Femur (tissue), 1 donor: Measurements from ENCODE around the gene SMG6.

Experiments
- DNase-seq: peaks from one replicate; pipeline ENCODE4 v3.0.0-alpha.2; 2017

Gene SMG6

DNA sequence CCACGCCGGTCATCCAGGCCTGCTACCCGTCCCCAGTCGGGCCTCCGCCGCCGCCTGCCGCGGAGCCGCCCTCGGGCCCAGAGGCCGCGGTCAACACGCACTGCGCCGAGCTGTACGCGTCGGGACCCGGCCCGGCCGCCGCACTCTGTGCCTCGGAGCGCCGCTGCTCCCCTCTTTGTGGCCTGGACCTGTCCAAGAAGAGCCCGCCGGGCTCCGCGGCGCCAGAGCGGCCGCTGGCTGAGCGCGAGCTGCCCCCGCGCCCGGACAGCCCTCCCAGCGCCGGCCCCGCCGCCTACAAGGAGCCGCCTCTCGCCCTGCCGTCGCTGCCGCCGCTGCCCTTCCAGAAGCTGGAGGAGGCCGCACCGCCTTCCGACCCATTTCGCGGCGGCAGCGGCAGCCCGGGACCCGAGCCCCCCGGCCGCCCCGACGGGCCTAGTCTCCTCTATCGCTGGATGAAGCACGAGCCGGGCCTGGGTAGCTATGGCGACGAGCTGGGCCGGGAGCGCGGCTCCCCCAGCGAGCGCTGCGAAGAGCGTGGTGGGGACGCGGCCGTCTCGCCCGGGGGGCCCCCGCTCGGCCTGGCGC, 246.3 kb downstream of the SMG6 start:
- peak; percentile 36 for DNase-seq

DNA sequence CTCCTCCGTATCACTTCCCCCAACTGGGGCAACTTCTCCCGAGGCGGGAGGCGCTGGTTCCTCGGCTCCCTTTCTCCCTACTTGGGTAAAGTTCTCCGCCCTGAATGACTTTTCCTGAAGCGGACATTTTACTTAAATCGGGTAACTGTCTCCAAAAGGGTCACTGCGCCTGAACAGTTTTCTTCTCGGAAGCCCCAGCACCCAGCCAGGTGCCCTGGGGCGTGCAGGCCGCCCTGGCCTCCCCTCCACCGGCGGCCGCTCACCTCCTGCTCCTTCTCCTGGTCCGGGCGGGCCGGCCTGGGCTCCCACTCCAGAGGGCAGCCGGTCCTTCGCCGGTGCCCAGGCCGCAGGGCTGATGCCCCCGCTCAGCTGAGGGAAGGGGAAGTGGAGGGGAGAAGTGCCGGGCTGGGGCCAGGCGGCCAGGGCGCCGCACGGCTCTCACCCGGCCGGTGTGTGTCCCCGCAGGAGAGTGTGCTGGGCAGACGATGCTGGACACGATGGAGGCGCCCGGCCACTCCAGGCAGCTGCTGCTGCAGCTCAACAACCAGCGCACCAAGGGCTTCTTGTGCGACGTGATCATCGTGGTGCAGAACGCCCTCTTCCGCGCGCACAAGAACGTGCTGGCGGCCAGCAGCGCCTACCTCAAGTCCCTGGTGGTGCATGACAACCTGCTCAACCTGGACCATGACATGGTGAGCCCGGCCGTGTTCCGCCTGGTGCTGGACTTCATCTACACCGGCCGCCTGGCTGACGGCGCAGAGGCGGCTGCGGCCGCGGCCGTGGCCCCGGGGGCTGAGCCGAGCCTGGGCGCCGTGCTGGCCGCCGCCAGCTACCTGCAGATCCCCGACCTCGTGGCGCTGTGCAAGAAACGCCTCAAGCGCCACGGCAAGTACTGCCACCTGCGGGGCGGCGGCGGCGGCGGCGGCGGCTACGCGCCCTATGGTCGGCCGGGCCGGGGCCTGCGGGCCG, 247.1 kb downstream of the SMG6 start:
- DNase-seq = peak; percentile 52

DNA sequence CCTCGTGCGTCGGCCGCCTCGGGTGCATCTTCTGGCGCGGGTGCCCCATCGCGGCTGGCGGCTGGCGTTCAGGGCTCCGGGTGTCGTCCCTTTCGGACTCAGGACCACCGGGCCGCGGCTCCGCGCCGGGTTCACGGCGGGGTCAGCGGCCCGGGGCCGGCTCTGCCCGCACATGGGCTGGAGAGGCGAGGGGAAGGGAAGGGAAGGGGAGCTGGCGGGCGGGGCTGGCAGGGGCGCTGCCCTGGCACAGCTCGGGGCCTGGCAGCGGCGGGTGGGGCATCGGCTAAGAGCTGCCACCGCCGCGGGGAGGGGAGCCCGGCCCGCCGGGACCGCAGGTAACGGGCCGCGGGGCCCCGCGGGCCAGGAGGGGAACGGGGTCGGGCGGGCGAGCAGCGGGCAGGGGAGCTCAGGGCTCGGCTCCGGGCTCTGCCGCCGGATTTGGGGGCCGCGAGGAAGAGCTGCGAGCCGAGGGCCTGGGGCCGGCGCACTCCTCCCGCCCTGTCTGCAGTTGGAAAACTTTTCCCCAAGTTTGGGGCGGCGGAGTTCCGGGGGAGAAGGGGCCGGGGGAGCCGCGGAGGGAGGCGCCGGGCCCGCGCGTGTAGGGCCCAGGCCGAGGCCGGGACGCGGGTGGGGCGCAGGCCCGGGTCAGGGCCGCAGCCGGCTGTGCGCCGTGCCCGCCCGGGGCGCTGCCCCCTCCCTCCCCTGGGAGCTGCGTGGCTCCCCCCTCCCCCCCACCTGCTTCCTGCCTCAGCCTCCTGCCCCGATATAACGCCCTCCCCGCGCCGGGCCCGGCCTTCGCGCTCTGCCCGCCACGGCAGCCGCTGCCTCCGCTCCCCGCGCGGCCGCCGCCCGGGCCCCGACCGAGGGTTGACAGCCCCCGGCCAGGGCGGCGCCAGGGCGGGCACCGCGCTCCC, 248.0 kb downstream of the SMG6 start:
- peak; percentile 59 for DNase-seq

DNA sequence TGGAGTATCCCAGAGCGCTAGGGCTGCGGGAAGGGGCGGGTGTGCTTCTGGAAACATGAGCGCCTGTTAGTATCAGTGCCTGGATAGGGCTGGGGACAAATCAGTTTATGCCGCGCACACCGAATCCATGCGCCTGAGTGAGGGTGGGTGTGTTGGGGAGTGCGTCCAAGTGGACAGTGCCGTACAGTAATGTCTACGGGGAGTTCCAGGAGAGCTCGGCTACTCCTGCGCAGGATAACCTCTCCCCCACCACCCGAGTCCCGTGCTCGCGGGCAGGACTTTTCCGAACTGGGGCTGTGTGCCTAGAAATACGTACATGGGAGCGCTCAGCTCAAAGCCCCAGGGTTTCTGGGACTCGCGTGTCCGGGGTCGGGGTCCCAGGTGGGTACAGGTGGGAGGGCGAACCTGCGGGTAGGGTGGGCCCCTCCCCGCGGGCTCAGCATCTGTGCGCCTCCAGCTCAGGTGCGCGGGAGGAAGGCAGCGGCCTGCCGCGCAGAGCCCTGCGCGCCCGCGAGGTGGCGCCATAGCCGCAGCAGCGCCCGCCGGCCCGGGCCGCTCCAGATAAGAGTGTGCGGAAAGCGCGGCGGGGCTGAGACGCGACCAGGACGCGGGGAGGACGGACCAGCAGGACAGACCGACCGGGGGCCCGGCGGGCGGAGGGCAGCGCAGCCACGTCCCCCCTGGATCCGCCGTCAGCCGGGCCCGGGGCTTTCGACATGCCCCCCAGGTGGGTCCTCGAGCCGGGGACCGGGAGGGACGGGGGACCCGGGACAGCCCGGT, 248.9 kb downstream of the SMG6 start, which contains the start of gene HIC1:
HIC1 (plus strand) TSS at position 592 of the 780 bp plus-strand sequence. CDS start 1,588 bp downstream, outside the sequence.
- DNase-seq = peak; percentile 88

DNA sequence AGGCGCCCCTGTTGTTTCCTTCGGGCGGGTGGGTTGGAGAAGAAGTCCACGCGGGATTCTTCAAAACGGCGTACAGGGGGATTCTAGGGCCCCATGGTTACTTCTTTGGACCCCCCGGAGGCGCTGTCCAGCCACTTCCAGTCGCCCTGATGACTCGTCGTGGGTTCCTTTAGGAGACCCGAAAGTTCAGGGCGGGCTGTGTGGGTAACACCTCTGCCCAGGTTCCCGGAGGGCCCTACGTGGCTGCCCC, 249.4 kb downstream of the SMG6 start:
- peak; percentile 66 for DNase-seq

DNA sequence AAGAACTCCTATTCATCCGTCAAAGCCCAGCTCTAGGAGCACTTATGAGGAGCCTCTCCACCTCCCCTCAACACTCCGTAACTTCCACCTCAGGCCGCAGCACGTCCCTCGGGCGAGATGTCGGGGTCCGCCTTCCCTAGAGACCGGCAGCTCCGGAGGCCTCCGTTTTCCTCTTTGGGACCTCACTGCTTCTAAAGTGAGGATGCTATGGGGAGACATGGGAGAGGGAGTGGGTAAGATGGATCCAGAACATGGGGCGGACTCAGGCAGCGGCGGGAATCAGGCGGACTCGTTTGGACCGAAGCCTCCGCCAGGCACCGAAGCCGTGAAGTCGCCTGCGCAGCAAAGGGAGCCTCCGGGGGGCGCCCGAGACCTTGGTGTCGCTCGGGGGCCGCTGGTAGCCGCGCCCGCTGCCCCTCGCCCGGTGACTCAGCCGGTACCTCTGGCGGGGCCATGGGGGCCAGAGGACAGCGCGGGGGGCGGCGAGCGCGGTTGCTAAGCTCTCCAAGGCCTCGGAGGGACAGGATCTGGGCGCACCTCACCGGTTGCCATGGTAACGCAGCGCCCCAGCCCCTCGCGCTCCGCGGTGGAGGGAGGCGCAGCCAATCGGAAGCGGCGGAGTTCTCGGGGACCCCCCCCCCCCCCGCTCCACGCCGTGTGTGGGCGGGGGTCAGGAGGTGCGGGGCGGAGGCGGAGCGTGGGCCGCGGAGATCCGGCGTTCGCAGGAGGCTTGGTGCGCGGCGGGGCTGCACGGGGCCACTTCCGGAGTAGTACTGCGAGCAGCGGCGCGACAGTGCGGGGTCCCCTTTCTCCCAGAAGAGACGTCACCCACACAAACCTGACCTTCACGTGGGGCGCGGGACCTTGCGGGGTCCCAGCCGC, 250.0 kb downstream of the SMG6 start:
- DNase-seq = peak; percentile 77

DNA sequence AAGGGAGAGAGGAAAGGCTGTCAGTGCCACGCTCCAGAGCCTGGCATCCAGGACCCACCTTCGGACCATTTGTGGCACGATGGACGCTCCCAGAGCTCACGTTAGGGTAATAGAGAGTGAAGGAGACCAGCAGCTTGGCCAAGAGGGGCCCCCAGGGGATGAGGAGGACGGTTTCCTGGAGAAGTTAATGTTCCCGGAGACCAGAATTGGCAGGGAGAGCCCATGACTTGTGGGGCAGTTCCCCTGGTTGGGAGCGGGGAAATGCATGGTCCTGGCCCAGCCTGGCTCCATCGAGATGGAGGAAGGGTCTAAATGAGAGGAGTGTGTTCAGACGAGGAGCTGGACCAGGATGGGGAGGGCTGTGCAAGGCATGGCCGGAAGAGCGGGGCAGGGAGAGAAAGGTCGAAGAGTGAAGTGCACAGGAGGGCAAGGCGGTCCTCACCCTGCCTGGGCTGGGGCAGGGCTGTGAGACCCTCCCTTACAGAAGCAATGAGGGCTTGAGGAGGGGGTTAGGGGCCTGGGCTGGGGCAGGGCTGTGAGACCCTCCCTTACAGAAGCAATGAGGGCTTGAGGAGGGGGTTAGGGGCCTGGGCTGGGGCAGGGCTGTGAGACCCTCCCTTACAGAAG, 251.5 kb downstream of the SMG6 start:
- DNase-seq = peak; percentile 36

DNA sequence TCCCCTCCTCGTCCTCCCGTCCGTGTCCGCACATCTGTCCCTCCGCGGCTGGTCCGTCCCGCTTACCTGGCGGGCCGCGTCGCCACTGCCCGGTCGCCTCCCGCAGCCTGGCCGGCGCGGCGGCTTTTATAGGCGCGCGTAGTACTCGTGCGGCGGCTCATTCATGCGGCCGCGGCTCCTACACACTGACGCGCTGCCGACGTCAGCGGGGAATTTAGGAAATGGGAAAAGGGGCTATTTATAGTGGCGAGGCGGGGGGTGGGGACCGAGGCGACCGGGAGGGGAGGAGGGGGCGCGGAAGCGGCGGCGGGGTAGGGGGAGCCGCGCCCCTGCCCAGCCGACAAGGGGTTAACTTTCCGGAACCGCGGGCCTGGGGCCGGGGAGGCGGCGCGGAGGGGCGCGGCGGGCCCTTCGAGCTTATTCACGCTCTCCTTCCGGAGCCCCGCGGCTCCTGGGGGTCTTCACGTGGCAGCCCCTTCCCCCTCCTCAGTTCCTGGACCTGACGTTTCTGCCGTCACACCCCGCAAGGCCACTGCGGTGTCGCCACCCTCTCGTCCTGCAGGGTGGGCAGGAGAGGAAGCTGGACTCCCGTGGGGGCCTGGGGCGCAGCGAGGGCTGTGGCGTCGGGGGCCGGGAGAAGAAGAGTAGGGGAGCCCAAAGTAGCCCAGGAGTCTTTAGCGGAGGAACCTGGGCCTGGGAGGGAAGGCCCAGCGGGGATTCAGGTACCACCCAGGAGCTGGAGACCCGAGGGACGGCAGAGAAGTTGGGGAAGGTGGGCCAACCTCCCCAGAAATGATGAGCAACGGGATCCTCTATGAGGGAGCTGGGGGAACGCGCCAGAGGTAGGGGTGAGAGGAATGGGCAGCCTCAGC, 252.3 kb downstream of the SMG6 start:
- peak; percentile 54 for DNase-seq

DNA sequence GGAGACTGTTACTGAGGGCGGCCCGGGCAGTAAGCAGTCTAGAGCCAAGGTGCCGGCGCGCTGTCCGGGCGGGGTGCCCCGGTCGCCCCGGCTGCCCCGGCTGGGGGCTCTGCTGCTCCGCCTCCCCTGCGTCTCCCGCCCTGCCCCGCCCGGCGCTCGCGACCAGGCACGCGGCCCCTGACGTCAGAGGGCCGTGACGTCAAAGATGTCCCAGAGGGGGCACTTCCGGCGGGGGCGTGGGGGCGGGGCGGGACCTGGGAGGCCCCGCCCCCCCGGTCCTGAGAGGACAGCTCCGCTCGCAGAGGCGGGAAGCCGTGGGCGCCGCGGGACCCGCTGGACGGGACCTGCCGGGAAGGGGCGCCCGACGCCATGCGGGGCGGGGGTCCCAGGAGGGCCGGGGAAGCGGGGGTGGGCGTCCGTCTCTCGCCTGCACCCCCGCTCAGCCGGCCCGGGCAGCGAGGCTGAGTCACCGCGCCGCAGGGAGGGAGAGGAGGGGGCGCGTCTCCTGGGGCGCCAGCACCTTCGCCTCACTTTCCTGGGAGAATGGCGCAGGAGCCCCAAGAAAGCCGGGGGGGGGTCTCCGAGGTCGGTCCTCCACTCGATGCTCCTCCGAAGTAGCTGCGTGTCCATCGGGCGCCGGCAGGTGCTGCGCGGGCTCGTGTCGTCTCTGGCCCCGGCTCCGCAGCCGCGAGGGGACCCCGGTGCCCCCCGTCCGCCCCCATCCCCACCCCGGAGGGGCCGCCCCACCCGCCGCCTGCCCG, 253.1 kb downstream of the SMG6 start:
- peak; percentile 84 for DNase-seq

DNA sequence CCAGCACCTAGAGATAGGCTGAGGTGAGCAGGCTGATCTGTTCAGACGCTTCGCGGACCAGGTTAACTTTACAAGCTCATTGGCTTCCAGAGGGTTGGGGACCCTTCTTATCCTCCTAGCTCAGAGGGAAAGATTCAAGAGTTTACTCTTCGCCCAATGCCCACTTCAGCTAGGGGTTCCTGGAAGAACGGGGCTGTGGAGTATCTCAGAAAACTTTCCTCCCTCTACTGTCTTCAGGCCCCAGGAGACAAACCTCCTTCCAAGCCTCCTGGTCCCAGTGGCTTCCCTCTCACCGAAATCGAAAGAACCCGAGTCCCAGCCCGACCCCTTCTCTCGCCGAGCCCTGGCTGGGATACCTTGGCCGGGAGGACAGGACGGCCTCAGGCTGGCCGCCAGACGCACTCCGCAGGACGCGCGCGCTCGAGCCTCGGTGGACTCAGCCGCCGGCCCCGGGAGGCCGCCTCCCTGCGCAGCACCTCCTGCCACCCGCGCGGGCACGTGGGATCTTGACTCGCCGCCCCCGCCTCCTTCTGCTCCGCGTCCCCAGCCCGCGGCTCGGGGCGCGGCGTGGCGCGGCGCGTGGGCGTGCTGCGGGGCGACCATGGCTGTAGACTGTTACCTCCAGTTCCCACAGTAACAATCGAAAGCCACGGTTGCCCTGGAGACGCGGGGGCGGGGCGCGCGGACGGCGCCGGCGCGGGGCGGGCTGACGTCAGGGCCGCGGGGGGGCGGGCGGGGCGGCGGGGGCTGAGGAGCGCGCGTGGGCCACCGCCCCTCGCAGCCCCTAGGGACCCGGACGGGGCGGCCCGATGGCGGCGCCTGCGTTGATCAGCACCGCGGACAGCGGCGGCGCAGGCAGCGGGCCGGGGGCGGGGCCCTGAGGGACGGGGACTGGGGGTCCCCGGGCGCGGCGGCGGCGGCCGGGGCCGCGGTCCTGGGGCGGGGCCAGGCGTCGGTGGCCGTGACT, 254.0 kb downstream of the SMG6 start:
- peak; percentile 93 for DNase-seq

DNA sequence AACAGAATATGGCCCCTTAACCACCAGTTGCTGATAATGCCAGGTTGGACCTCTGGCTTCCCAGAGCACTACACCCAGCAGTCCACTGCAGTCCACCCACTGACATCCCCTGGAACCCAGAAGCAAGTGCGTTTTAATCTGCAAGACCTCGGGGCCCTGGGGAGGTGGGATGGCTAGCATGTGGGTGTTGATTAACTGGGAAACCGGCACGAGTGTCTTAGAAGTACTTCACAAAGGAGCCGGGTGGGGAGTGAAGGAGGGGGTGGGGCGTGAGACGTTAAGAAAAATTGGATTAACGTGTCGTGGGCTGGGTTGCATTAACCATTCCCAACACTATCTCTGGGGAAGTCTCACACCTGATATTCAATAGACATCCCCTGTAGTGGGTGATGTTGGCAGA, 254.8 kb downstream of the SMG6 start:
- peak; percentile 29 for DNase-seq

DNA sequence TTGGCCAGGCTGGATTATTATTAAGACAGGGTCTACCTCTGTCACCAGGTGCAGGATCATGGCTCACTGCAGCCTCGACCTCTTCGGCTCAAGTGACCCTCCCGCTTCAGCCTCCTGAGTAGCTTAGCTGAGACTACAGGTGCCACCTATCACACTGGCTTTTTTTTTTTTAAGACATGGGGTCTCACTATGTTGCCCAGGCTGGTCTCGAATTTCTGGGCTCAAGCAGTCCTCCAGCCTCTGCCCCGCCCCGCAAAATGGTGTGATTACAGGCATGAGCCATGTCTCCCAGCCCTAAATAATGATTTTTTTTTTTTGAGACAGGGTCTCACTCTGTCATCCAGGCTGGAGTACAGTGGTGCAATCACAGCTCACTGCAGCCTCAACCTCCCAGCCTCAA, 256.0 kb downstream of the SMG6 start:
- no peak for DNase-seq

DNA sequence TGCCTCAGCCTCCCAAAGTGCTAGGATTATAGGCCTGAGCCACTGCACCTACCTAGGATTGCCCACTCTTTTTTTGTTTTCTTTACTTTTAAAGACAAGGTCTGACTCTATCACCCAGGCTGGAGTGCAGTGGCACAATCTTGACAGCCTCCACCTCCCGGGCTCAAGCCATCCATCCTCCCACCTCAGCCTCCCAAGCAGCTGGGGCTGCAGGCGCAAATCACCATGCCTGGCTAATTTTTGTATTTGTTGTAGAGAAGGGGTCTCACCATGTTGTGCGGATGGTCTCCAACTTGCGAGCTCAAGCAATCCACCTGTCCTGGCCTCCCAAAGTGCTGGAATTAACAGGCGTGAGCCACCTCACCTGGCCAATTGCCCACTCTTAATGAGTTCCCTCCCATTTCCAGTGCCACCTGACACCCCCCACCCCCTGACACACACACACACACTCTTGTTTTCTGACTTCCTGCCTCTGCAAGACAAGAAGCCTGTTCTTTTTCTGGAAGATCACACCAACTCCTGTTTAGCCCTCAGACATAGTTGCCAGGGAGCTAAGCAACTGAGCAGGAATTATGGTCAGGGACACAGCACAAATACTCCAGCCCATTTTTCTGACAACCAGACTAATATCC, 259.2 kb downstream of the SMG6 start:
- peak; percentile 17 for DNase-seq

DNA sequence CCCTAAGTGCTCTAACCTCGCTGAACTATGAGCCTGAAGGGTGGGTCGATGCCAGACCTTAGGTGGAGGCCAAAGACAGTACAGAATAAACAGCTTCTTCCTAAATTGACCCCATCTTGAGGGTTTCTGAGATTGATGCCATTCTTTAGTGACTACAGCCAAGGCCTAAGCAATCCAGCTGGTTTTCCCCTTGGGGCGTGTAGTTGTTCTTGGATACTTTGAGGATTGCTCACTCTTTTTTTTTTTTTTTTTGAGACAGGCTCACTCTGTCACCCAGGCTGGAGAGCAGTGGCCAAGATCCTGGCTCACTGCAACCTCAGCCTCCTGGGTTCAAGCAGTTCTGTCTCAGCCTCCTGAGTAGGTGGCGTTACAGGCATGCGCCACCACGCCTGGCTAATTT, 259.8 kb downstream of the SMG6 start:
- DNase-seq = no peak

DNA sequence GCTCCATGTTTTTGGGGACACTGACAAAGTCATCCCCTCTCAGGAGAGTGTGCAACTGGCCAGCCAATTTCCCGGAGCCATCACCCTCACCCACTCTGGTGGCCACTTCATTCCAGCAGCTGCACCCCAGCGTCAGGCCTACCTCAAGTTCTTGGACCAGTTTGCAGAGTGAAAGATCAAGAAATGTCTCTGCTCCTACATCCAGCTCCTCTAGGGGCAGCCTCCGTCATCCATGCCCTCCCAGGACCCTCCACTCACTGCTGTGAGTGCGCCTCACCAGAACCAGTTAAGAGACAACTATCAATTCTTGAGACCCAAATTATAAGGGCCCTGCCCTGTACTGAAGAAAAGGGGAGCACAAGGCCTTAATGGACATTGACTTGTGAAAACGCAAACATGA, 260.7 kb downstream of the SMG6 start:
- no peak for DNase-seq

DNA sequence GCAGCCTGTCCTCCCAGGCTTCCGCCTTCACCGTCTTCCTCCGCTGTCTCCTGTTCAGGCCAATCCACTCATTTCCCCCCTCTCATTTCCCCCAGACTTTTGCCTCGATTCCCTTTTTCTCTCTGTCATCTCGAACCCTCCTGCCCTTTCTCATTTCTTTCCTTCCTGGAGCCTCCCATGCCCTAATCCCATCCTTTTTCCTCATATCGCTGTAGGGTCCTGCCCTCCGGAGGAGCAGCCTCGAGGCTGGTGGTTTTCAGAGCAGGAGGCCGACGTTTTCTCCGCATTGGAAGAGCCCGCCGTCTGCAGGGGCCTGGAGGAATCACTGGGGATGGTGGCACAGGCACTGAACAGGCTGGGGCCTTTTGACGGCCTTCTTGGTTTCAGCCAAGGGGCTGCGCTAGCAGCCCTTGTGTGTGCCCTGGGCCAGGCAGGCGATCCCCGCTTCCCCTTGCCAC, 261.2 kb downstream of the SMG6 start:
- peak; percentile 47 for DNase-seq
